BJ (cell line): ENCODE measurements around the gene SCARF2. TPM values are rescaled to one million over a fixed set of nuclear protein-coding genes. Genes with fewer than 3 reads are reported as not detected.

Source experiments
- CTCF ChIA-PET: fragments of 350-600 bp; formaldehyde crosslinking; extraction: SDS; loops from one replicate; lab custom pipeline; 2021; ENCODE audit warnings: antibody characterized with exemption, inconsistent platforms; lab: Yijun Ruan, JAX
- POLR2A ChIA-PET: fragments of 300-600 bp; sonication (Branson Sonifier 250); formaldehyde crosslinking; extraction: SDS; loops from one replicate; lab custom pipeline; 2021; ENCODE audit warnings: antibody characterized with exemption; lab: Charles Lee
- DNase-seq: peaks from one replicate; pipeline ENCODE4 v3.0.0-alpha.2; 2011; ENCODE audit warnings: low read depth
- H3K27me3 ChIP-seq: 2 replicates; pipeline ENCODE4 v1.6.0; 2011; ENCODE audit warnings: low read length; ENCODE audit not compliant: control insufficient read depth, insufficient read depth
- H3K36me3 ChIP-seq: 2 replicates; pipeline ENCODE4 v1.5.1; 2011; ENCODE audit warnings: low read length; ENCODE audit not compliant: control insufficient read depth, insufficient read depth
- H3K4me3 ChIP-seq: 2 replicates; pipeline ENCODE4 v1.5.1; 2011; ENCODE audit warnings: low read depth, mild to moderate bottlenecking, control low read depth, low read length
- CTCF ChIP-seq: IDR thresholded peaks from 2 replicates; pipeline ENCODE4 v1.5.1; 2011; ENCODE audit warnings: low read depth, mild to moderate bottlenecking, control low read depth, inconsistent platforms, low read length, moderate library complexity; ENCODE audit not compliant: insufficient read depth
- polyA plus RNA-seq: library from polyadenylated mRNA; depleted of rRNA; stranded (reverse); fragments of >200 nt; gene quantifications from 2 replicates; pipeline ENCODE4 v1.2.3, GENCODE V29; 2011

The SCARF2 gene
- polyA plus RNA-seq, 1 experiment = 28.8 TPM

DNA sequence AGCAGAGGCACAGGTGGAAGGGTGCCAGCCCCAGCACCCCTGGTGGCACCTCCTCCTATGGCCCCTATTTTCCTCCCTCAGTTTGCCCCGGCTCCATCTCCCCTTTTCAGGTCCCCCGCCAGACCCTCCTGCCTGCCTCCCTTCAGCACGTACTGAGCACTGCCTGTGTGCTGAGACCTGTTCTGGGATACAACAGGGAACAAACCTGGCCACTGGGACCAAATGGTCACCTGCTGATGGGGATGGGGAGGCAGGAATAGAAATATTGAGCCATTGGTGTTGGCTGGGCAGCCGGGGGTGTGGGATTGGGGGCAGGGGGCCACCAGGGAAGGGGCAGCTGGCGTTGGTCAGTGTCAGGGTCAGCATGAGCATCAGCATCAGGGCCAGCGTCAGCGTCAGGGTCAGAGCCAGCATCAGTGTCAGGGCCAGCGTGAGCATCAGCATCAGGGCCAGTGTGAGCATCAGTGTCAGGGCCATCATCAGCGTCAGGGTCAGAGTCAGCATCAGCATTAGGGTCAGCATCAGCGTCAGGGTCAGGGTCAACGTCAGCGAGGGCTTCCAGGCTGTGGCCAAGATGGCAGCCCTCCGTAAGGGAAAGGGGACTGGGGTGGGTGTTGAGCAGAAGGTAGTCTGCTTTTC lies 36.1 kb downstream of the SCARF2 start:
- H3K36me3 ChIP-seq = peaks cover 6% of the 10 kb centered on the region
- H3K4me3 ChIP-seq = no peak overlapping the region
- no peak for DNase-seq
- TF ChIP-seq CTCF = no peak
- ChIA-PET CTCF (no interaction called here), POLR2A (no interaction called here)
- no peaks in the 10 kb centered on the region for H3K27me3 ChIP-seq

DNA sequence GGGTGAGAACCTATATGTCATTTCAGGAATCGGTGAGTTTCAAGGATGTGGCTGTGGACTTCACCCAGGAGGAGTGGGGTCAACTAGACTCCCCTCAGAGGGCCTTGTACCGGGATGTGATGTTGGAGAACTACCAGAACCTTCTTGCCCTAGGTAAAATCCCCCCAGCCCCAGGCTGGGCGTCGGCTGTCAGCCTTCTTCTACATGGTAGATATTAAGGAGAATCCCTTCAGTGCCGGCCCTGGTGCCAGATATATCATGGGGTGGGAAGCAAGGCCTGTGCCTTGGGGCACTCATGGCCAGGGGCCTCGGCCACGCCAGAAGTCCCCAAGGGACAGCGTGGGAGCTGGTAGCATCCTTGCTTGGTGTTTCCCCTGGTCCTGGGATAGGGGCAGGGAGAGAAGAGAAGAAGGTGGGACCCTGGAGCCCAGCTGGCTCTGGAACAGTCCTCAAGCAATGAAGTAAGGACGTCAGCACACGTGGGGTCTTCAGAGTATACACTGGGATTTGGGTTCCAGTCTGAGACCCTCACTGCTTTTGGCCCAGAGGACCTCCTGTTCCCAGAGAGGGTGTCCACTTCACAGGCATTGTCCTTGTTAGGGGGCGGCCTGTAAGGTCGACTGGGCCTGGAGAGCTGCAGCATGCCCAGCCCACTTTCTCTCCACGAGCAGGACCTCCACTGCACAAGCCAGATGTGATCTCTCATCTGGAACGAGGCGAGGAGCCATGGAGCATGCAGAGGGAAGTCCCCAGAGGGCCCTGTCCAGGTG lies 36.8 kb downstream of the SCARF2 start:
- H3K4me3 ChIP-seq = no peak overlapping the region
- POLR2A ChIA-PET = no interaction called here
- CTCF ChIA-PET = no interaction called here
- no peaks in the 10 kb centered on the region for H3K27me3 ChIP-seq
- TF ChIP-seq CTCF = no peak
- no peak for DNase-seq
- H3K36me3 ChIP-seq = peaks cover 2% of the 10 kb centered on the region; the same call in 1 of the 2 replicates

GRCh38 chr22:20399866-20400605 lies 37.6 kb downstream of the SCARF2 start:
- TF ChIP-seq CTCF = no peak
- no peaks in the 10 kb centered on the region for H3K27me3 ChIP-seq
- DNase-seq = no peak
- no peak overlapping the region for H3K4me3 ChIP-seq
- CTCF ChIA-PET = no interaction called here
- 0 out of 2 replicates have a peak, but pooled peaks cover 2% of the 10 kb centered on the region for H3K36me3 ChIP-seq
- POLR2A ChIA-PET = no interaction called here

GRCh38 chr22:20398420-20398819 lies 39.2 kb downstream of the SCARF2 start:
- Histone ChIP-seq H3K36me3 (0 out of 2 replicates have a peak, but pooled peaks cover 2% of the 10 kb centered on the region), H3K4me3 (no peak overlapping the region), H3K27me3 (no peaks in the 10 kb centered on the region)
- ChIA-PET POLR2A (no interaction called here), CTCF (interaction anchor here (0.5 kb wide), 1 partner anchor 98 kb away, joined by 3 read pairs; no protein-coding TSS in a partner anchor)
- no peak for TF ChIP-seq CTCF
- DNase-seq = no peak

DNA sequence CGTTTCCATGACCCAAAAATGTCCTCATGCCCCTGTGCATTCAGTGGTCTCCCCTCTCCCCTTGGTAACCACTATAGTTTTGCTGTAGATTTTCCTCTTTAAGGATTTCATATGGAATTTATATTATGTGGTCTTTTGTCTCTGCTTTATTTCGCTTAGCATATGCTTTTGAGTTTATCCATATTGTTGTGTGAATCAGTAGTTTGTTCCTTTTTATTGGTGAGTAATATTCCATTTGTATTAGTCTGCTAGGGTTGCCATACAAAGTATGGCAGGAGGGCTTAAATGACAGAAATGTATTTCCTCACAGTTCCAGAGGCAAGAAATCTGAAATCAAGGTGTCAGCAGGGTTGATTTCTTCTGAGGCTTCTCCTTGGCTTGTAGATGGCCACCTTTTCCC lies 40.1 kb downstream of the SCARF2 start:
- TF ChIP-seq CTCF = no peak
- no peak overlapping the region for H3K4me3 ChIP-seq
- ChIA-PET CTCF (no interaction called here), POLR2A (no interaction called here)
- 0 out of 2 replicates have a peak, but pooled peaks cover 2% of the 10 kb centered on the region for H3K36me3 ChIP-seq
- no peaks in the 10 kb centered on the region for H3K27me3 ChIP-seq
- no peak for DNase-seq
